Mucosa of stomach (tissue), 1 donor: ENCODE results near the gene PRKAB2.
"Not testable (repeated sequence)": the region's sequence is repeated elsewhere in the genome, so short reads cannot be mapped to it uniquely, and the experiment has no call there.

Source experiments
- H3K27me3 ChIP-seq: one replicate; pipeline ENCODE4 v1.7.0; 2013; ENCODE audit warnings: mild to moderate bottlenecking, low read length; ENCODE audit not compliant: control insufficient read depth, insufficient read depth
- H3K36me3 ChIP-seq: one replicate; pipeline ENCODE4 v1.7.0; 2013; ENCODE audit warnings: low read length; ENCODE audit not compliant: control insufficient read depth, insufficient read depth
- H3K4me1 ChIP-seq: one replicate; pipeline ENCODE4 v1.7.0; 2013; ENCODE audit warnings: mild to moderate bottlenecking, low read length; ENCODE audit not compliant: control insufficient read depth, insufficient read depth
- H3K4me3 ChIP-seq: one replicate; pipeline ENCODE4 v1.7.0; 2013; ENCODE audit warnings: low read length
- H3K9ac ChIP-seq: one replicate; pipeline ENCODE4 v1.7.0; 2013; ENCODE audit warnings: mild to moderate bottlenecking, low read length, moderate library complexity
- H3K9me3 ChIP-seq: one replicate; pipeline ENCODE4 v1.7.0; 2013; ENCODE audit warnings: mild to moderate bottlenecking, low read length, moderate library complexity; ENCODE audit not compliant: control insufficient read depth
- donor health status: Pancreatic carcinoma.

PRKAB2 gene

DNA sequence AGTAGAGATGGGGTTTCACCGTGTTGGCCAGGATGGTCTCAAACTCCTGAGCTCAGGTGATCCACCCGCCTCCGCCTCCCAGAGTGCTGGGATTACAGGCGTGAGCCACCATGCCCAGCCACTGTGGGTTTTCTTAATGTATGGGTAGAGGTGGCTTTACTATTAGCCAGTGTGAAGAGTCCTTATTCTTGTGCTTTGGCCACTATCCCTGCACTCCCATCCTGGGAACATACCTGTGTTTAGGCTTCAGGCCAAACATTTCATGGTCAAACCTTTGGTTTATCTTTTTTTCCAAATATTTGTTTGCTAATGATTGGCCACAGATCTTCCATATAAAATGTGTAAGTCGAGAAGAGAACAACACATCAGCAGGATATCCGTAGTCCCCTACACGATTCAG is 36.3 kb upstream of the PRKAB2 start:
- Histone ChIP-seq H3K36me3 (no peaks in the 10 kb centered on the region), H3K4me3 (no peak overlapping the region), H3K9ac (no peak overlapping the region), H3K27me3 (no peaks in the 10 kb centered on the region), H3K9me3 (no peaks in the 10 kb centered on the region), H3K4me1 (peaks cover 13% of the 10 kb centered on the region)

DNA sequence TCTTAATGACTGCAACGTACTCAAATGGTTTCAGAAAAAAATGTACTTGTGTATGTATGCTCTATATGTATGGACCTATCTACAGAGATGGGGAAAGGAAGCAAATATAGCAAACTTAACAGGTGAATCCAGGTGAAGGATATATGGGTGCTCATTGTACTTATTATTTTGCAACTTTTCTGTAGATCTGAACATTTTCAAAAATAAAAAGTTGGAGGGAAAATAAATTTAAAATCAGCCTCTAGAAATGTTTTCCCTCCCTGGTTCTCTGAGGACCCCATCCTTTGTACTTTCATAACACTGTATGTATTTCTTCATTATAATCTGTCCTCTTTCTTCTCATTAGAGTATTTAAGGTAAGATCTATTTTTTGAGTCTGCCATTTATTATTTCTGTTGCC is 34.9 kb upstream of the PRKAB2 start:
- Histone ChIP-seq H3K4me1 (peaks cover 13% of the 10 kb centered on the region), H3K9ac (no peak overlapping the region), H3K9me3 (no peaks in the 10 kb centered on the region), H3K36me3 (no peaks in the 10 kb centered on the region), H3K4me3 (no peak overlapping the region), H3K27me3 (no peaks in the 10 kb centered on the region)

DNA sequence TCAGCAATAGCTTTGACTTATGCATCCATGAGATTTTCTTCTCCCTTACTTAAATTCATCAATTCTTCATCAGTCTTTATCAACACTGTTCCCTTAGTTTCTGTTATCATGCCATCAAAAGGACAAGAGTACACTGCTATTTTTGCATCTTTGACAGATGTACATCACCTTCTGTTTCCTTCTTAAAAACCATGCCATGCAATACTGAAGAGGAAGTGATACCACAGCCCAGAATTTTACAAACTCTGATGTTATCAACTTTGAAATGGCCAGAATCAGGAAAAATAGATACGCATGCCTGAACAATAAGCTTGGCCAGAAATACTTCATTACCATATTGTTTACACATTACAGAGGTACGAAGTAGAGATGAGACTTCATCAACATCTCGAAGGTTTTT is 31.8 kb upstream of the PRKAB2 start:
- Histone ChIP-seq H3K9me3 (no peaks in the 10 kb centered on the region), H3K36me3 (no peaks in the 10 kb centered on the region), H3K4me1 (no peaks in the 10 kb centered on the region), H3K4me3 (no peak overlapping the region), H3K27me3 (no peaks in the 10 kb centered on the region), H3K9ac (no peak overlapping the region)

DNA sequence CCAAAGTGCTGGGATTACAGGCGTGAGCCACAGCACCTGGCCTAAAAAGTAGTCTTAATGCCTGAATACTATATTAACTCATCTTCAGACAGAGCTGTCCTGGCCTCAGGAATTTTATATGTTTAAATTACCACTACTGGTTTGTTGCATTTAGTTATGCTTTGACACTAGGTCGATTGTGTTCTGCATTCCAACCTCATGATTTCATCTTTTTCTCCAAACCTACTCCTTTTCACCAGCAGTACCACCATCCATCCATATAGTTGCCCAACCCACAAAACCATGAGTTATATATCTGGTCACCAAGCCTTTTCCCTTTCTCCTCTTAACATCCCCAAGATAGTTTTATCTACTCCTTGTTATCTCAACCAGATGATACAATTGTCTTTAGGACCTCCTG is 30.3 kb upstream of the PRKAB2 start:
- H3K4me3 ChIP-seq = no peak overlapping the region
- H3K9ac ChIP-seq = no peak overlapping the region
- no peaks in the 10 kb centered on the region for H3K27me3 ChIP-seq
- H3K4me1 ChIP-seq = peaks cover 6% of the 10 kb centered on the region
- no peaks in the 10 kb centered on the region for H3K9me3 ChIP-seq
- no peaks in the 10 kb centered on the region for H3K36me3 ChIP-seq

DNA sequence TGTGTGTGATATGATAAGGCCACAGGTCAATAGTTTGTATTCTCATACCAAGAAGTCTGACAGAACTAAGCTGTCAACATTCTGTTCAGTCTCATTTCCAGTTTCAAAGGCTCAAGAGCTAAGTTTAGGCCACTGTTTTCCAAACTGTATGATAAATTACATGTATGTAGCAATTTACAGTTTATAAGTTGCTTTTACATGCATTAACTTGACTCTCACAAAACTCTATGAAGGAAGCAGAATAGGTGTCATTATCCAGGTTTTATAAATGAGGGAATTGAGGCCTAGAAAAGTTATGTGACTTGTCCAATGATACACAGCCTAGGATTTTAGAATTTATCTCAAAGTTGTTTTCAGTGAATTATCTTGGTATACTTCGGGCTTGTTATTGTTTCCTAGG is 29.5 kb upstream of the PRKAB2 start:
- Histone ChIP-seq H3K4me3 (no peak overlapping the region), H3K36me3 (no peaks in the 10 kb centered on the region), H3K27me3 (no peaks in the 10 kb centered on the region), H3K9ac (no peak overlapping the region), H3K4me1 (peaks cover 11% of the 10 kb centered on the region), H3K9me3 (no peaks in the 10 kb centered on the region)

DNA sequence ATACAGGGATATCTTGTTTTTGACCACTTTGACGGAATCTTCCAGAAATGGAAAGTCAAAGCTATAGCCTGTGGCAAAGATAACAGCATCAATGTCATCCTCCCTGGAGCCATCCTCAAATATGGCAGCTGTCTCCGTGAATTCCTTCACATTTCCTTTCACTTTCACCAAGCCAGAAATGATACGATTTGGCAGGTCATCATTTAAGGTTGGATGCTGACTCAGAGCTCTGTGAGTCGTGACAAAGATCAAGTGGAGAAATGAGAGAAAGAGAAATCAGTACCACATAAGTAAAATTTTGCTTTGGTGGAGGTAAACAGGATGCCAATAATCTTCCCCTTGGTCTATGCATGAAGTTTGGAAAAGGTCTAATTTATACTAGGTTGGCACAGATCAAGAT is 29.0 kb upstream of the PRKAB2 start:
- H3K36me3 ChIP-seq = no peaks in the 10 kb centered on the region
- H3K9ac ChIP-seq = no peak overlapping the region
- no peaks in the 10 kb centered on the region for H3K9me3 ChIP-seq
- H3K27me3 ChIP-seq = no peaks in the 10 kb centered on the region
- no peak overlapping the region for H3K4me3 ChIP-seq
- peaks cover 11% of the 10 kb centered on the region for H3K4me1 ChIP-seq

DNA sequence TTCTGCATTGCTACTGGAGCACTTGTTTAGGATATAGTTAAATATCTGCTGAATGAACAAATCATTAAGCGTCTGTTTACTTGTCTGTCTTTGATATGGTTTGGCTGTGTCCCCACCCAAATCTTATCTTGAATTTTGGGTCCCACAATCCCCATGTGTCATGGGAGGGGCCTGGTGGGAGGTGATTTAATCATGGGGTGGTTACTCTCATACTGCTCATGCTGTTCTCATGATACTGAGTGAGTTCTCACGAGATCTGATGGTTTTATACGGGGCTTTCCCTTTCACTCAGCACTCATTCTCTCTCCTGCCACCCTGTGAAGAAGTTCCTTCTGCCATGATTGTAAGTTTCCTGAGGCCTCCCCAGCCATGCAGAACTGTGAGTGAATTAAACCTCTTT is 25.1 kb upstream of the PRKAB2 start:
- H3K27me3 ChIP-seq, H3K9me3 ChIP-seq, H3K36me3 ChIP-seq, H3K9ac ChIP-seq, H3K4me3 ChIP-seq: not testable (repeated sequence)
- H3K4me1 ChIP-seq = peaks cover 11% of the 10 kb centered on the region

DNA sequence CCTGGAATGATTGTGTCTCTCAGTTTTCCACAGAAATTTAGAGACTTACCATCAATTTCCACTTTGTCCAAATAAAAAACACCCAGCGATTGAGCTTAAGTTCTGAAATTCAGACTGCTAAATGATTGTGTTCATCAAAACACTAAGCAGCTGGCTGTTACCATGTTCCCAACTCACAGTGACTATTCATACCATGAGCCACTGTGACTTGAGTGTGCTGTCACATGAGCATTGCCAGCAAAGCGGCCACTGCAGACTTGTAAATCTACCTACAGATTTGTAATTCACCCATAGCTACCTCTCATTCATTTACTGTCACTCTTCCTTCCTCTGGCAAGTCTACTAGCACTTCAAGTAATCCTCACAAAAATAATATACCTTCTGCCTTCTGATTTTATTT is 17.2 kb upstream of the PRKAB2 start:
- Histone ChIP-seq H3K9me3 (no peaks in the 10 kb centered on the region), H3K4me3 (no peak overlapping the region), H3K36me3 (no peaks in the 10 kb centered on the region), H3K27me3 (no peaks in the 10 kb centered on the region), H3K4me1 (no peaks in the 10 kb centered on the region), H3K9ac (no peak overlapping the region)

DNA sequence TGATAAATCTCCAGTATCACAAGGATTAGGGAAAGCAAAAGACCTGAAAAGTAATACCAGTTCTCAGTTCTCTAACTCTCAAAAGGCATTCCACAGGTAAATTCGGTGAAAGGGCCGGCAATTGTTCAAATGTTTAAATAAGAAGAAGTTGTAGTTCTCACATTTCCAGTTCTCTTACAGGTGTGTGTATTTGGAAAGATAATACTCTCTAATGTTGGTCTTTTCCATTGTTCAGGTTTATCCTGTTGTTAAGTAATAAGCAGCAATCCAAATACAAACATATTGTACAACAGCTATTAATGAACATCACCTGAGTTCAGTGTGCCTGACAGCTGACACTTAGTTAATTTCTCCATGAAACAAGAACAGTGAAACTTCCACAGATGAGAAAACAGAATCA is 13.2 kb upstream of the PRKAB2 start:
- no peak overlapping the region for H3K4me3 ChIP-seq
- H3K9me3 ChIP-seq = no peaks in the 10 kb centered on the region
- H3K4me1 ChIP-seq = no peaks in the 10 kb centered on the region
- no peak overlapping the region for H3K9ac ChIP-seq
- no peaks in the 10 kb centered on the region for H3K27me3 ChIP-seq
- no peaks in the 10 kb centered on the region for H3K36me3 ChIP-seq

DNA sequence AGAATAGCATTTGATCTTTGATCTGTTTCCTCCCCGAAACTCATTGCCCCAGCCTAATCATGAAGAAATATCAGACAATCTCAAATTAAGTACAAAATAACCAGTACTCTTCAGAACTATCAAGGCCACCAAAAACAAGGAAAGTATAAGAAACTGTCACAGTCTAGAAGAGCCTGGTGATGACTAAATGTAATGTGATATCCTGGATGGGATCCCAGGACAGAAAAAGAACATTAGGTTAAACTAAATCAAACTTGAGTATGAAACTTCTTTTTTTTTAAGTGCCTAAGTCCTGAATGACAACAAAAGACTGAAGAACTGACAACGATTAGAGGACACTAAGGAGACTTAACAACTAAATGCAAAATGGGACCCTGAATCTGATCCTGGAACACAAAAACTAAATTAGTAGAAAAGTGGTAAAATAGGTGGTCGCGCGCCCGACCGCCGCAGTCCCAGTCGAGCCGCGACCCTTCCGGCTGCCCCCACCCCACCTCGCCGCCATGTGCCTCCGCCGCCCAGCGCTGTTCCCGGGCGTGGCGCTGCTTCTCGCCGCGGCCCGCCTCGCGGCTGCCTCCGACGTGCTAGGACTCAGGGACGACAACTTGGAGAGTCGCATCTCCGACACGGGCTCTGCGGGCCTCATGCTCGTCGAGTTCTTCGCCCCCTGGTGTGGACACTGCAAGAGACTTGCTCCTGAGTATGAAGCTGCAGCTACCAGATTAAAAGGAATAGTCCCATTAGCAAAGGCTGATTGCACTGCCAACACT is 5.5 kb upstream of the PRKAB2 start:
- Histone ChIP-seq H3K4me1 (peaks cover 7% of the 10 kb centered on the region), H3K27me3 (no peaks in the 10 kb centered on the region), H3K9ac (no peak overlapping the region), H3K4me3 (no peak overlapping the region), H3K9me3 (no peaks in the 10 kb centered on the region), H3K36me3 (no peaks in the 10 kb centered on the region)

DNA sequence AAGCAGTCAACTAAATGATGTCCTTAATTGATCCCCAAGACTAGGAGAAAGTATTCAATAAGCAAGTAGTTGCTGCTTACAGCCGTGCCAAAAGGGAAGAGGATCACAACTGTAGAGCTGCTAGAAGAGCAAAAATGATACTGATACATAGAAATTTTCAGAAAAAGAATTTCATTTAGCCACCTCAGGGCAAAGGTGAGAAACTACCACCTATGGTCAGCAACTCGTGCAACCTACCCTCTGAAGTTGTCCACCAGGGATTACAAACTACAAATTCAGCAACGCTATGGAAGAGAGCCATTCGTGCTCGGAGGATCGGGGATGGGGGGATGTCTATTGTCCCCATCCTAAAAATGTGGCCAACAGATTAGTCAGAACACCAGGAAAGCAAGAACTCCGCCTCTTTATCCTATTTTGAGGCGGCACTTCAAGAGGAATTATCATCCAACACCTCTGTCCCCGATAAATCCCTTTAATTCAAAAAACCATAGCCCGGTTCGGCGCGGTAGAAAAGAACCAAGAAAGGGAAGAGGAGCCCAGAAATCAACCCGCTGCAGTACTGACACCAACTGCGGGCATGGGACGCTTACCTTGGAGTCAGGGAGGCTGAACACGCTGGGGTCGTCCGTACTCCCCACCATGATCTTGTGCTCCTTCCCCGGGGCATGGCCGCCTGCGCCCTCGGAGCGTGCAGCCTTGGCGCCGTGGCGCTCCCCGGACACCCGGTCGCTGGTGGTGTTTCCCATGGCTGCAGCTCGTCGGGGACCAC is 687 bp downstream of the PRKAB2 start:
- no peaks in the 10 kb centered on the region for H3K36me3 ChIP-seq
- no peaks in the 10 kb centered on the region for H3K27me3 ChIP-seq
- peaks cover 27% of the 10 kb centered on the region for H3K4me1 ChIP-seq
- H3K9ac ChIP-seq = peak overlapping the region; percentile 87
- H3K9me3 ChIP-seq = no peaks in the 10 kb centered on the region
- H3K4me3 ChIP-seq = peak overlapping the region; percentile 87

DNA sequence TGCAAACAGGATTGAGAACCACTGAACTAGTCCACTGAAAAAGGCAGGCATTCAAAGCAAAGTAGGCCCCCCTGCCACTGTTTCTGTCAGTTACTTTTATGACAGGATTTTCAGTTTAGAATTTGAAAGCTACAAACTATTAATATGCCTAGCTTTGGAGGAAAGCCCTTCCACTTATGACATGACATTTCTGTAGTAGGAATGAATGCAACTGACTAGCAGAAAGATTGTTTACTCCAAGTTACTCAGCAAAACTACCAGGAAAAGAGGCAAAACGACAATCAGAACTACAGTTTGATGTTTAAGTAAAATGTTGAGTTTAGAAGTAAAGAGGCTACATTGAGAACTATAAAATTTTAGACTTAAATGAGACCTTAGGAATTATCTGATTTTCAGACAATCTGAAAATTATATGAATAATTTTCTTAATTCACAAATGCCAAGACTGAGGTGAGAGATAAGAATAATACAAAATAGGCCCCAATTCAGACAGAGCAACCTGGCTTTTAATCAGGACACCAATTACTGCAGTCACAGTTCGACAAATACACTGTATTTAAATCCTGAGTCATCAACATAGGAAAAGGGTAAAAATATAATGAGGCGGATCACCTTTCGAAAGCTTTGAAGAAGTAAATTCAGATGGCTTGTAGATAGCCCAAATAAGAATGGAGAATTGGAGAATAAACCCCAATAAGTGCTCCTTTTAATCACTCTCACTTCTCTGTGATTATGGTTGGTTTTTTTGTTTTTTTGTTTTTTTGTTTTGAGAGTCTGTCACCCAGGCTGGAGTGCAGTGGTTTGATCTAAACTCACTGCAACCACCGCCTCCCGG is 2.2 kb downstream of the PRKAB2 start:
- H3K27me3 ChIP-seq = no peaks in the 10 kb centered on the region
- peaks cover 27% of the 10 kb centered on the region for H3K4me1 ChIP-seq
- H3K9me3 ChIP-seq = no peaks in the 10 kb centered on the region
- no peak overlapping the region for H3K4me3 ChIP-seq
- H3K36me3 ChIP-seq = no peaks in the 10 kb centered on the region
- H3K9ac ChIP-seq = no peak overlapping the region
